ENCODE data around the gene KRTAP10-2.
"Not testable (repeated sequence)": the region's sequence is repeated elsewhere in the genome, so short reads cannot be mapped to it uniquely, and the experiment has no call there.

The KRTAP10-2 gene

GRCh38 chr21:44511938-44512275 lies 39.4 kb downstream of the KRTAP10-2 start:
- no peak for DNase-seq

- DNase-seq: no peak
Measured at GRCh38 chr21:44511219-44511937, 39.9 kb downstream of the KRTAP10-2 start.

GRCh38 chr21:44510508-44511218 lies 40.6 kb downstream of the KRTAP10-2 start:
- DNase-seq: peak; percentile 28 to 62

- no peak for DNase-seq
Measured at GRCh38 chr21:44510109-44510507, 41.2 kb downstream of the KRTAP10-2 start.

- DNase-seq: no peak
Measured at GRCh38 chr21:44509539-44509938, 41.8 kb downstream of the KRTAP10-2 start.

GRCh38 chr21:44508711-44509445 lies 42.4 kb downstream of the KRTAP10-2 start:
- no peak for DNase-seq

- no peak for DNase-seq
Measured at GRCh38 chr21:44508426-44508710, 42.9 kb downstream of the KRTAP10-2 start.

GRCh38 chr21:44507673-44508425 lies 43.5 kb downstream of the KRTAP10-2 start:
- no peak for DNase-seq

GRCh38 chr21:44506279-44507255 lies 44.7 kb downstream of the KRTAP10-2 start:
- no peak for DNase-seq

- DNase-seq: no peak
Measured at GRCh38 chr21:44505673-44506278, 45.5 kb downstream of the KRTAP10-2 start.

GRCh38 chr21:44503901-44504399 lies 47.4 kb downstream of the KRTAP10-2 start:
- DNase-seq: no peak

GRCh38 chr21:44503006-44503889 lies 48.1 kb downstream of the KRTAP10-2 start:
- not testable (repeated sequence) for DNase-seq

GRCh38 chr21:44502171-44502958 lies 48.9 kb downstream of the KRTAP10-2 start:
- no peak for DNase-seq

All from NCI-H1930 (cell line).